Naive thymus-derived CD4-positive, alpha-beta T cell (primary cell): ENCODE data around the gene CACNA1C. TPM values are rescaled to one million over a fixed set of nuclear protein-coding genes. Genes with fewer than 3 reads are reported as not detected.
A peak's percentile ranks its signal among the peaks of the same experiment; 100 is the strongest.

Experiments used
- ATAC-seq: fragments of 150-1000 bp; cut with Tn5 transposase; 2 replicates; pipeline ENCODE4 v1.10.0; 2021; ENCODE audit warnings: mild to moderate bottlenecking, moderate library complexity
- CTCF ChIA-PET: fragments of 350-600 bp; sonication (Branson Sonifier 250); formaldehyde crosslinking; loops from one replicate; lab custom pipeline; 2021; ENCODE audit warnings: antibody characterized with exemption; lab: Charles Lee
- POLR2A ChIA-PET: fragments of 350-600 bp; sonication (Branson Sonifier 250); formaldehyde crosslinking; loops from one replicate; lab custom pipeline; 2021; ENCODE audit warnings: antibody characterized with exemption, inconsistent platforms; lab: Charles Lee
- DNase-seq, 9 donors: peaks; one replicate each; pipeline versions ENCODE4 v3.0.0 to v3.0.0-alpha.2; 2020 to 2022; ENCODE audit warnings: mixed read lengths in 1 of 9
- H3K27ac ChIP-seq: one replicate; pipeline ENCODE4 v1.7.0; 2013; ENCODE audit warnings: mild to moderate bottlenecking, low read depth, low read length, moderate library complexity
- H3K27me3 ChIP-seq, 2 donors: one replicate each; pipeline ENCODE4 v1.7.0; 2013; ENCODE audit warnings: low read length in 2 of 2, mild to moderate bottlenecking in 2 of 2, moderate library complexity in 2 of 2; ENCODE audit not compliant: control insufficient read depth in 2 of 2, insufficient read depth in 2 of 2
- H3K36me3 ChIP-seq, 3 experiments: 1 replicate in 2 of 3; 2 replicates in 1 of 3; pipeline ENCODE4 v1.7.0; 2013; ENCODE audit warnings: low read length in 3 of 3, mild to moderate bottlenecking in 3 of 3, moderate library complexity in 1 of 3; ENCODE audit not compliant: insufficient read depth in 3 of 3, control insufficient read depth in 2 of 3
- H3K4me1 ChIP-seq, 2 donors: one replicate each; pipeline ENCODE4 v1.7.0; 2013; ENCODE audit warnings: low read length in 2 of 2, mild to moderate bottlenecking in 2 of 2, moderate library complexity in 1 of 2; ENCODE audit not compliant: control insufficient read depth in 2 of 2, insufficient read depth in 2 of 2
- H3K4me3 ChIP-seq: 2 replicates; pipeline ENCODE4 v1.7.0; 2013; ENCODE audit warnings: mild to moderate bottlenecking, low read length
- H3K9me3 ChIP-seq, 3 experiments: 1 replicate in 2 of 3; 2 replicates in 1 of 3; pipeline ENCODE4 v1.7.0; 2013; ENCODE audit warnings: low read length in 3 of 3; ENCODE audit not compliant: control insufficient read depth in 2 of 3
- H3K27ac Mint-ChIP-seq, 9 donors: one replicate each; pipeline ENCODE4 v1.8.0; 2020 to 2022; ENCODE audit warnings: mixed read lengths in 9 of 9, mild to moderate bottlenecking in 8 of 9, moderate library complexity in 5 of 9, inconsistent platforms in 2 of 9
- H3K27me3 Mint-ChIP-seq, 5 donors: one replicate each; pipeline ENCODE4 v1.8.0; 2021 to 2022; ENCODE audit warnings: mixed read lengths in 5 of 5, mild to moderate bottlenecking in 1 of 5
- H3K36me3 Mint-ChIP-seq, 5 donors: one replicate each; pipeline ENCODE4 v1.8.0; 2020 to 2022; ENCODE audit warnings: mixed read lengths in 5 of 5, mild to moderate bottlenecking in 3 of 5, inconsistent platforms in 1 of 5
- H3K4me1 Mint-ChIP-seq, 7 donors: one replicate each; pipeline ENCODE4 v1.8.0; 2020 to 2022; ENCODE audit warnings: mixed read lengths in 7 of 7, mild to moderate bottlenecking in 3 of 7, inconsistent platforms in 1 of 7
- H3K4me3 Mint-ChIP-seq, 10 donors: one replicate each; pipeline ENCODE4 v1.8.0; 2020 to 2022; ENCODE audit warnings: mild to moderate bottlenecking in 10 of 10, mixed read lengths in 10 of 10, moderate library complexity in 6 of 10, inconsistent platforms in 2 of 10
- H3K9me3 Mint-ChIP-seq, 11 donors: one replicate each; pipeline ENCODE4 v1.8.0; 2020 to 2022; ENCODE audit warnings: mixed read lengths in 11 of 11, mild to moderate bottlenecking in 4 of 11, inconsistent platforms in 1 of 11, moderate library complexity in 1 of 11
- intact Hi-C, 2 donors: fragments of 100-400 bp; cut with micrococcal nuclease; formaldehyde crosslinking; loops; one replicate each; pipeline ENCODE4 v1.15.1; 2023
- polyA plus RNA-seq, 2 donors: library from polyadenylated mRNA; unstranded; fragments of 300-500 nt; fragmentation: Illumina TruSeq; gene quantifications; one replicate each; pipeline ENCODE4 v1.2.3, GENCODE V29; 2021
- total RNA-seq, 6 experiments: library from RNA in 5 of 6; stranded (reverse) in 5 of 6; gene quantifications; 1 replicate in 5 of 6; 2 replicates in 1 of 6; pipeline ENCODE4 v1.2.3 and lab custom pipeline; 2021 to 2026

CACNA1C gene
- total and polyA plus RNA-seq, 7 experiments from 2014 or later = 0.04 to 0.48 (median 0.08) TPM

DNA sequence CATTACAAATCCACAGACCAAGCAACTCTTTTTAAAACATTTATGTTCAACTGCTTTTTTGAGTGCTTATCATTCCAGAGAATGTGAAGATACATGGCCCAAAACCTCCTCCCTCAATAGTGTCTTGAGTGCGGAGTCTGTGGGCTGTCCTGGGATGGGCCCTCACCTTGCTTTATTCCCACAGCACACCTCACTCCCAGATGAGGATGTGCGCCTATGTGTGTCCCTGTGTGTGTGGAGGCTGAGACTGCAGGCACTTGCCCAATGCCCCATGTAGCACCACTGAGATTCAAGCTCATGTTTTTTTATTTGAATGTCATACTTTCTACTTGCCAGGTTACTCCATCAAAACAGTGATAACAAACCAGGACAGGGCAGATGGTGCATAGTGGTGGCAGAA is 291.7 kb downstream of the CACNA1C start:
- H3K36me3 Mint-ChIP-seq = no peaks in the 10 kb centered on the region
- H3K27me3 ChIP-seq = no peaks in the 10 kb centered on the region
- no peaks in the 10 kb centered on the region for H3K4me1 ChIP-seq
- CTCF ChIA-PET = no interaction called here
- peaks cover 0 to 1% (median 0%) of the 10 kb centered on the region in 7 donors for H3K4me1 Mint-ChIP-seq
- no peak overlapping the region for H3K4me3 Mint-ChIP-seq
- no peak overlapping the region for H3K4me3 ChIP-seq
- H3K9me3 ChIP-seq = no peaks in the 10 kb centered on the region
- H3K27ac Mint-ChIP-seq = no peak overlapping the region
- H3K9me3 Mint-ChIP-seq = peaks cover 0 to 2% (median 0%) of the 10 kb centered on the region in 11 donors
- peaks cover 3 to 26% (median 8%) of the 10 kb centered on the region in 5 donors for H3K27me3 Mint-ChIP-seq
- POLR2A ChIA-PET = no interaction called here
- intact Hi-C loops = no loop called here
- no peaks in the 10 kb centered on the region for H3K36me3 ChIP-seq
- ATAC-seq (no peak), DNase-seq (no peak)
- no peak overlapping the region for H3K27ac ChIP-seq

DNA sequence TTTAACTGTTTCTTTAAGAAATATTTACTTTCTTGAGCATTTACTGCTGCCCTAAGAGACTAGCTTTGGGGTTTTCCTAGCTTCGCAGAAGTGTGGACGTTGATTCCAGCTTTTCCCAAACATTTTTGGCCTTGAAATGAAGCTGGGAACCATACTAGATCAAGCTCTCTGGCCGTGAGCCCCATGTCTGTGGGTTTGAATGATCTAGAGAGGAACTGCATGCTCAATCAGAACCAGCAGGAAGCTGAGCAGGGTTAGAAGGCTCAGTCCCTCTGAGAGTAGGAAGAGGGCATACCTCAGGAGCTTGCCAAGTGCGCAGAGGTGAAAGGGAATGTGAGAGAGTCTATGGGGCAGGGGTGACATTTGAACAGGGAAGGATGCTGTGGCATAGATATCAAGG is 292.1 kb downstream of the CACNA1C start:
- CTCF ChIA-PET = no interaction called here
- ATAC-seq (peak; percentile 39), DNase-seq (no peak)
- POLR2A ChIA-PET = no interaction called here
- H3K4me1 ChIP-seq = no peaks in the 10 kb centered on the region
- H3K4me3 Mint-ChIP-seq = no peak overlapping the region
- H3K27ac Mint-ChIP-seq = no peak overlapping the region
- no peak overlapping the region for H3K4me3 ChIP-seq
- no peaks in the 10 kb centered on the region for H3K27me3 ChIP-seq
- H3K4me1 Mint-ChIP-seq = peaks cover 0 to 1% (median 0%) of the 10 kb centered on the region in 7 donors
- H3K9me3 ChIP-seq = no peaks in the 10 kb centered on the region
- no peak overlapping the region for H3K27ac ChIP-seq
- intact Hi-C loops = no loop called here
- peaks cover 6 to 26% (median 12%) of the 10 kb centered on the region in 5 donors for H3K27me3 Mint-ChIP-seq
- peaks cover 0 to 2% (median 0%) of the 10 kb centered on the region in 11 donors for H3K9me3 Mint-ChIP-seq
- no peaks in the 10 kb centered on the region for H3K36me3 Mint-ChIP-seq
- H3K36me3 ChIP-seq = no peaks in the 10 kb centered on the region

DNA sequence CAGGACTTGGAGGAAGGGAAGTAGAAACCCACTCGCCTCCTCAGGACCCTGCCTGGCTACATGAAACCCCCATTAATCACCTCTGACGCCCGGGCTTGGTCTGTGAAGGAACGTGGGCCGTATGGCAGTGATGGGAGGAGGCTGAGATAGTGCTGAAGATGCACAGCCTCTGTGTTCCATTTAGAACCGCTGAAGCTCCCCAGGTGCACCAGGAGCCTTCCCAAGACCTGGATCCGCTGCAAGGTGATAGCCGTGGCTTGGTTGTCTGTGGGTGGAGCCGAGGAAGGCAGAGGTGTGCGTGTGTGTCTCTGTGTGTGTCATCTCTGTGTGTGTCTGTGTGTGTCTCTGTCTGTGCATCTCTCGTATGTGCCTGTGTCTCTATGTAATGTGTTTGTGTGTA is 293.1 kb downstream of the CACNA1C start:
- ChIA-PET CTCF (no interaction called here), POLR2A (no interaction called here)
- Histone ChIP-seq H3K36me3 (no peaks in the 10 kb centered on the region), H3K4me1 (no peaks in the 10 kb centered on the region), H3K27ac (no peak overlapping the region), H3K9me3 (no peaks in the 10 kb centered on the region), H3K4me3 (no peak overlapping the region), H3K27me3 (no peaks in the 10 kb centered on the region)
- ATAC-seq (no peak), DNase-seq (no peak)
- Mint-ChIP-seq H3K4me1 (peaks cover 0 to 1% (median 0%) of the 10 kb centered on the region in 7 donors), H3K27me3 (peaks cover 3 to 26% (median 13%) of the 10 kb centered on the region in 5 donors), H3K27ac (no peak overlapping the region), H3K36me3 (no peaks in the 10 kb centered on the region), H3K4me3 (no peak overlapping the region), H3K9me3 (peaks cover 0 to 2% (median 0%) of the 10 kb centered on the region in 11 donors)
- intact Hi-C loops = no loop called here

- ChIA-PET POLR2A (no interaction called here), CTCF (no interaction called here)
- intact Hi-C loops = no loop called here
- Histone ChIP-seq H3K9me3 (no peaks in the 10 kb centered on the region), H3K4me1 (no peaks in the 10 kb centered on the region), H3K27ac (no peak overlapping the region), H3K36me3 (no peaks in the 10 kb centered on the region), H3K27me3 (no peaks in the 10 kb centered on the region), H3K4me3 (no peak overlapping the region)
- H3K4me1 Mint-ChIP-seq = peaks cover 0 to 1% (median 0%) of the 10 kb centered on the region in 7 donors
- H3K36me3 Mint-ChIP-seq = no peaks in the 10 kb centered on the region
- H3K27me3 Mint-ChIP-seq = peaks cover 3 to 24% (median 13%) of the 10 kb centered on the region in 5 donors
- peaks cover 0 to 2% (median 0%) of the 10 kb centered on the region in 11 donors for H3K9me3 Mint-ChIP-seq
- H3K27ac Mint-ChIP-seq = no peak overlapping the region
- no peak for DNase-seq
- ATAC-seq = no peak
- H3K4me3 Mint-ChIP-seq = no peak overlapping the region
These were observed 293.6 kb downstream of the CACNA1C start for GRCh38 chr12:2346416-2346815.

GRCh38 chr12:2347137-2347843 is 294.5 kb downstream of the CACNA1C start:
- Histone ChIP-seq H3K4me3 (no peak overlapping the region), H3K27me3 (no peaks in the 10 kb centered on the region), H3K36me3 (no peaks in the 10 kb centered on the region), H3K4me1 (no peaks in the 10 kb centered on the region), H3K9me3 (no peaks in the 10 kb centered on the region), H3K27ac (no peak overlapping the region)
- ChIA-PET CTCF (no interaction called here), POLR2A (no interaction called here)
- ATAC-seq (no peak), DNase-seq (no peak)
- Mint-ChIP-seq H3K4me1 (peaks cover 0 to 3% (median 0%) of the 10 kb centered on the region in 7 donors), H3K36me3 (no peaks in the 10 kb centered on the region), H3K27ac (no peak overlapping the region), H3K27me3 (peaks cover 6 to 27% (median 13%) of the 10 kb centered on the region in 5 donors), H3K9me3 (peaks cover 0 to 2% (median 0%) of the 10 kb centered on the region in 11 donors), H3K4me3 (no peak overlapping the region)
- intact Hi-C loops = no loop called here

GRCh38 chr12:2347844-2348481 is 295.2 kb downstream of the CACNA1C start:
- Mint-ChIP-seq H3K27me3 (peaks cover 11 to 26% (median 18%) of the 10 kb centered on the region in 5 donors), H3K27ac (no peak overlapping the region), H3K4me3 (no peak overlapping the region), H3K36me3 (no peaks in the 10 kb centered on the region), H3K4me1 (peaks cover 0 to 3% (median 0%) of the 10 kb centered on the region in 7 donors), H3K9me3 (peaks cover 0 to 2% (median 0%) of the 10 kb centered on the region in 11 donors)
- no peaks in the 10 kb centered on the region for H3K9me3 ChIP-seq
- no peaks in the 10 kb centered on the region for H3K36me3 ChIP-seq
- no peaks in the 10 kb centered on the region for H3K4me1 ChIP-seq
- no peak for ATAC-seq
- POLR2A ChIA-PET = no interaction called here
- DNase-seq = no peak
- no peak overlapping the region for H3K27ac ChIP-seq
- intact Hi-C loops = no loop called here
- CTCF ChIA-PET = no interaction called here
- H3K27me3 ChIP-seq = no peaks in the 10 kb centered on the region
- no peak overlapping the region for H3K4me3 ChIP-seq
